Body of pancreas (tissue), 4 donors: ENCODE data around the gene VRK3. TPM values are rescaled to one million over a fixed set of nuclear protein-coding genes. Genes with fewer than 3 reads are reported as not detected.

ENCODE experiments used
- ATAC-seq: fragments of 150-250 bp; one replicate; pipeline ENCODE4 v1.9.1; 2016
- DNase-seq, 4 donors: peaks; one replicate each; pipeline ENCODE4 v3.0.0-alpha.2; 2019
- H3K27ac ChIP-seq, 4 donors: fragments of 200-600 bp; sonication (generic); 1 replicate in 3 of 4; 2 replicates in 1 of 4; pipeline versions ENCODE4 v1.5.1 to v1.6.1; 2016 to 2019; ENCODE audit warnings: mild to moderate bottlenecking in 1 of 4, mixed read lengths in 1 of 4, moderate library complexity in 1 of 4
- H3K27me3 ChIP-seq, 2 donors: fragments of 200-600 bp; sonication (generic); one replicate each; pipeline ENCODE4 v1.6.0; 2016; ENCODE audit warnings: mild to moderate bottlenecking in 1 of 2
- H3K36me3 ChIP-seq, 2 donors: fragments of 200-600 bp; sonication (generic); replicated peaks in 1 of 2; 2 replicates each; pipeline ENCODE4 v1.5.1; 2016; ENCODE audit warnings: low read depth in 2 of 2; ENCODE audit not compliant: insufficient read depth in 1 of 2
- H3K4me1 ChIP-seq: fragments of 200-600 bp; sonication (generic); one replicate; pipeline ENCODE4 v1.6.0; 2016
- H3K4me3 ChIP-seq, 2 donors: fragments of 200-600 bp; sonication (generic); 1 replicate in 1 of 2; 2 replicates in 1 of 2; pipeline ENCODE4 v1.5.1; 2016 to 2019
- H3K9me3 ChIP-seq, 3 donors: fragments of 200-600 bp; sonication (generic); 1 replicate in 2 of 3; 2 replicates in 1 of 3; pipeline ENCODE4 v1.5.1; 2016
- CTCF ChIP-seq, 7 experiments: fragments of 450-650 bp in 4 of 7; fragments of 200-600 bp in 3 of 7; sonication (generic) in 3 of 7; IDR thresholded peaks; one replicate each; pipeline ENCODE4 v1.5.1; 2016 to 2019; ENCODE audit warnings: antibody characterized with exemption in 7 of 7
- POLR2A ChIP-seq, 3 donors: fragments of 450-650 bp; IDR thresholded peaks; one replicate each; pipeline ENCODE4 v1.6.1; 2016; ENCODE audit warnings: antibody characterized with exemption in 3 of 3, mild to moderate bottlenecking in 2 of 3
- WGBS, 2 donors: methylation state at CpG; one replicate each; pipeline ENCODE4 v1.1.5; 2017; 5-methylcytosine and 5-hydroxymethylcytosine counted together
- intact Hi-C: fragments of 100-400 bp; cut with DNase I; formaldehyde crosslinking; loops from one replicate; pipeline ENCODE4 v1.15.1; 2023
- total RNA-seq, 2 donors: library from RNA; depleted of rRNA; stranded (reverse); fragments of >200 nt; gene quantifications; one replicate each; pipeline ENCODE4 v1.1.0, GENCODE V29; 2016

Gene VRK3
- total RNA-seq, 2 donors from 2014 or later: 32.7 to 33.3 TPM

GRCh38 chr19:49930483-49931011 is 94.6 kb downstream of the VRK3 start:
- no peak for ATAC-seq
- no peak overlapping the region for H3K4me3 ChIP-seq
- WGBS, 2 donors: 56 to 63% methylated on average over 15 of the region's 15 CpGs
- no peaks in the 10 kb centered on the region for H3K27me3 ChIP-seq
- TF ChIP-seq POLR2A (IDR thresholded peaks at IDR 0.05) (no peak), CTCF (IDR thresholded peaks at IDR 0.05) (no peak)
- peaks cover 22% of the 10 kb centered on the region for H3K4me1 ChIP-seq
- no peaks in the 10 kb centered on the region for H3K36me3 ChIP-seq
- H3K9me3 ChIP-seq: no peaks in the 10 kb centered on the region
- peak overlapping the region in 2 of 4 donors; percentile 88 to 94 for H3K27ac ChIP-seq
- DNase-seq: no peak
- intact Hi-C loops: loop anchor here (5.0 kb wide), 1 partner anchor 47 kb away; no protein-coding TSS in a partner anchor

GRCh38 chr19:49929611-49930482 is 95.3 kb downstream of the VRK3 start:
- Histone ChIP-seq H3K36me3 (no peaks in the 10 kb centered on the region), H3K27me3 (no peaks in the 10 kb centered on the region), H3K27ac (peak overlapping the region; percentile 87 to 96 (median 91)), H3K4me3 (peak overlapping the region; percentile 99 to 100), H3K4me1 (peaks cover 22% of the 10 kb centered on the region), H3K9me3 (no peaks in the 10 kb centered on the region)
- ATAC-seq: peak; percentile 89
- peak; percentile 93 to 96 (median 94) for DNase-seq
- TF ChIP-seq POLR2A (IDR thresholded peaks at IDR 0.05): peak; percentile 22 to 87 (median 81)
- peak in 3 of 7 experiments; percentile 25 to 59 (median 31) for TF ChIP-seq CTCF (IDR thresholded peaks at IDR 0.05)
- intact Hi-C loops: loop anchor here (5.0 kb wide), 1 partner anchor 47 kb away; no protein-coding TSS in a partner anchor
- WGBS, 2 donors: 3% methylated on average over 36 to 43 of the region's 43 CpGs

- peak; percentile 86 to 92 (median 90) for DNase-seq
- intact Hi-C loops: no loop called here
- H3K4me1 ChIP-seq: peaks cover 22% of the 10 kb centered on the region
- no peaks in the 10 kb centered on the region for H3K36me3 ChIP-seq
- no peaks in the 10 kb centered on the region for H3K9me3 ChIP-seq
- H3K27me3 ChIP-seq: no peaks in the 10 kb centered on the region
- WGBS, 2 donors: 0 to 1% methylated on average over 36 to 45 of the region's 48 CpGs
- TF ChIP-seq CTCF (IDR thresholded peaks at IDR 0.05) (no peak), POLR2A (IDR thresholded peaks at IDR 0.05) (no peak)
- peak within 1 kb of the TSS; percentile 87 to 96 (median 91) for H3K27ac ChIP-seq
- peak; percentile 82 for ATAC-seq
- peak within 1 kb of the TSS; percentile 99 to 100 for H3K4me3 ChIP-seq
Observed at GRCh38 chr19:49929121-49929610, 96.0 kb downstream of the VRK3 start, which contains the start of the genes ATF5 and NUP62. Gene ATF5 (plus strand): TSS chr19:49929205. CDS start chr19:49930851, 1,646 bp downstream. Gene NUP62 (minus strand): TSS chr19:49929504. CDS start chr19:49909807, 19,697 bp downstream.

DNA sequence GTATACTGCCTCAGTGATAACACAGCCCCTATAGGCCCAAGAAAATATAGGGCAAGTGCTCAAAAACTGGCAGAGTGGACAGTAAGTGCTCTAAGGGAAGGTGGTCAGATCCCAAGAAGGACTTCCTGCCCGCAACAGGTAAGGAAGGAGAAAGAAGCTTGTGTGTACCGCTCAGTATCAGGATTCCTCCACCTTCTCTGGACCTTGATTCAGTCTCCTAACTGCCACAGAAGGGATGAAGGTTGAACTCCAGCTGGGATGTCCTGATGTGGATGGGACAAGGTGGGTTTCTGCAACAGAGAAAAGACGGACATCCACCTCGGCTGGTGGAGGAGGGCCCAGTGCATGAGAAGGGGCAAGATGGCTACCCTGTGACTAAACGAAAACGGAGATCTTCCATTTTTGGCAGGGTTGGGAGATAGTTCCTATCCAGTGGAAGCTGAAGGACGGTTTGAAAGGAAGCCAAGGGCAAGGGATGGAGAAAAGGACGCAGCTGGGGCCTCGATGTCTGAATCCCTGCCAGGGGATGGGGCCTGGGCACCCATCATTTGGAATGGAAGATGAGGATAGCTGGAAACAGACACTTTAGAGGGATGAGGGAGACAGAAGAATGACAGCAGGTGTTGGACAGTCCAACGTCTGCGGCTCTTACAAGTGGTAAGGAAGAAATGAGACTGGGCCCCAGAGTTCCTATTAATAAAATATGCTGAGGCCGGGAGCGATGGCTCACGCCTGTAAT is 97.5 kb downstream of the VRK3 start:
- no peak overlapping the region for H3K4me3 ChIP-seq
- no peaks in the 10 kb centered on the region for H3K9me3 ChIP-seq
- ATAC-seq (no peak), DNase-seq (no peak)
- no peak overlapping the region for H3K27ac ChIP-seq
- H3K4me1 ChIP-seq: peaks cover 22% of the 10 kb centered on the region
- TF ChIP-seq CTCF (IDR thresholded peaks at IDR 0.05) (no peak), POLR2A (IDR thresholded peaks at IDR 0.05) (no peak)
- intact Hi-C loops: no loop called here
- 66 to 81% methylated on average over 14 of the region's 14 CpGs for WGBS, 2 donors
- H3K27me3 ChIP-seq: no peaks in the 10 kb centered on the region
- H3K36me3 ChIP-seq: peaks cover 0 to 6% of the 10 kb centered on the region in 2 donors
